GM23338 (cell line): ENCODE data around the gene SETBP1.

Experiments
- CREB1 ChIP-seq: fragments of 250-450 bp; sonication (Bioruptor Pico); IDR thresholded peaks from 2 replicates; pipeline ENCODE4 v1.5.0; 2020; ENCODE audit warnings: low read depth, mild to moderate bottlenecking, moderate library complexity
- EZH2 ChIP-seq: fragments of 200-600 bp; sonication (generic); IDR thresholded peaks from one replicate; pipeline ENCODE4 v1.8.0; 2017; ENCODE audit warnings: antibody characterized with exemption, mild to moderate bottlenecking, low read depth; ENCODE audit not compliant: unreplicated experiment
- EZH2phosphoT487 ChIP-seq: fragments of 200-600 bp; sonication (generic); IDR thresholded peaks from one replicate; pipeline ENCODE4 v1.8.1; 2018; ENCODE audit warnings: antibody characterized with exemption; ENCODE audit not compliant: unreplicated experiment
- NANOG ChIP-seq: IDR thresholded peaks from 2 replicates; pipeline ENCODE4 v1.6.1; 2016; ENCODE audit warnings: antibody characterized with exemption, borderline replicate concordance
- POLR2AphosphoS5 ChIP-seq: IDR thresholded peaks from 2 replicates; pipeline ENCODE4 v1.6.1; 2016; ENCODE audit warnings: antibody characterized with exemption, low read depth
- STAT1 ChIP-seq: IDR thresholded peaks from one replicate; pipeline ENCODE4 v1.6.1; 2016; ENCODE audit warnings: antibody characterized with exemption; ENCODE audit not compliant: unreplicated experiment
- TF ChIP-seq, protein P1 (sequence below), 2 experiments: fragments of 200-600 bp in 1 of 2; sonication (generic) in 1 of 2; conservative IDR thresholded peaks; 2 replicates each; pipeline versions ENCODE4 v1.5.1 to v1.6.1; 2016 to 2017; ENCODE audit warnings: antibody characterized with exemption in 2 of 2, low read depth in 2 of 2, mild to moderate bottlenecking in 2 of 2, moderate library complexity in 1 of 2
- TF ChIP-seq, protein P2 (sequence below): IDR thresholded peaks from 2 replicates; pipeline ENCODE4 v1.6.1; 2016; ENCODE audit warnings: antibody characterized with exemption
- TF ChIP-seq, protein P3 (sequence below): IDR thresholded peaks from one replicate; pipeline ENCODE4 v1.6.1; 2018; ENCODE audit warnings: antibody characterized with exemption; ENCODE audit not compliant: unreplicated experiment

DNA sequence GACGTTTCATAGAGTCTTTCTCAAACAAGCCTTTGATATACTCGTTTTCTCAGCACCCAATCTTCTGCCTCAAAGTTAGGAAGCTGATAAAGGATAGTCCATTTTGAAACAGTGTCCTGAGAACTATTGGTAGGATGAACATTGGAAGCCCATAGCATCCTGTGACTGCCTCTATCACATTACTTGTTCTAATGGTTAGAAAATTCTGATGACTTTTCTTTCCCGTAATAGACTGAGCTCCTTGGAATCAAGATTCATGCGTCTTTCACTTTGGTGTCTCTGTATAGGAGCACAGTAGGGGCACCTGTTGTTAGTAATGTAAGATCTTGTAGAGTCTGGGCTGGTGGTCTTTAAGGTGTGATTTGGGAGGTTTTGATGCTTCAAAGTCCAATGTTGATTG, 87.1 kb downstream of the SETBP1 start:
- no peak for TF ChIP-seq EZH2
- TF ChIP-seq, protein P1, sequence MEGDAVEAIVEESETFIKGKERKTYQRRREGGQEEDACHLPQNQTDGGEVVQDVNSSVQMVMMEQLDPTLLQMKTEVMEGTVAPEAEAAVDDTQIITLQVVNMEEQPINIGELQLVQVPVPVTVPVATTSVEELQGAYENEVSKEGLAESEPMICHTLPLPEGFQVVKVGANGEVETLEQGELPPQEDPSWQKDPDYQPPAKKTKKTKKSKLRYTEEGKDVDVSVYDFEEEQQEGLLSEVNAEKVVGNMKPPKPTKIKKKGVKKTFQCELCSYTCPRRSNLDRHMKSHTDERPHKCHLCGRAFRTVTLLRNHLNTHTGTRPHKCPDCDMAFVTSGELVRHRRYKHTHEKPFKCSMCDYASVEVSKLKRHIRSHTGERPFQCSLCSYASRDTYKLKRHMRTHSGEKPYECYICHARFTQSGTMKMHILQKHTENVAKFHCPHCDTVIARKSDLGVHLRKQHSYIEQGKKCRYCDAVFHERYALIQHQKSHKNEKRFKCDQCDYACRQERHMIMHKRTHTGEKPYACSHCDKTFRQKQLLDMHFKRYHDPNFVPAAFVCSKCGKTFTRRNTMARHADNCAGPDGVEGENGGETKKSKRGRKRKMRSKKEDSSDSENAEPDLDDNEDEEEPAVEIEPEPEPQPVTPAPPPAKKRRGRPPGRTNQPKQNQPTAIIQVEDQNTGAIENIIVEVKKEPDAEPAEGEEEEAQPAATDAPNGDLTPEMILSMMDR (conservative IDR thresholded peaks at IDR 0.05; ENCODE audit: low read depth in 2 of 2): no peak
- TF ChIP-seq EZH2phosphoT487: no peak
- TF ChIP-seq, protein P2, sequence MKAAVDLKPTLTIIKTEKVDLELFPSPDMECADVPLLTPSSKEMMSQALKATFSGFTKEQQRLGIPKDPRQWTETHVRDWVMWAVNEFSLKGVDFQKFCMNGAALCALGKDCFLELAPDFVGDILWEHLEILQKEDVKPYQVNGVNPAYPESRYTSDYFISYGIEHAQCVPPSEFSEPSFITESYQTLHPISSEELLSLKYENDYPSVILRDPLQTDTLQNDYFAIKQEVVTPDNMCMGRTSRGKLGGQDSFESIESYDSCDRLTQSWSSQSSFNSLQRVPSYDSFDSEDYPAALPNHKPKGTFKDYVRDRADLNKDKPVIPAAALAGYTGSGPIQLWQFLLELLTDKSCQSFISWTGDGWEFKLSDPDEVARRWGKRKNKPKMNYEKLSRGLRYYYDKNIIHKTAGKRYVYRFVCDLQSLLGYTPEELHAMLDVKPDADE: no peak
- TF ChIP-seq, protein P3, sequence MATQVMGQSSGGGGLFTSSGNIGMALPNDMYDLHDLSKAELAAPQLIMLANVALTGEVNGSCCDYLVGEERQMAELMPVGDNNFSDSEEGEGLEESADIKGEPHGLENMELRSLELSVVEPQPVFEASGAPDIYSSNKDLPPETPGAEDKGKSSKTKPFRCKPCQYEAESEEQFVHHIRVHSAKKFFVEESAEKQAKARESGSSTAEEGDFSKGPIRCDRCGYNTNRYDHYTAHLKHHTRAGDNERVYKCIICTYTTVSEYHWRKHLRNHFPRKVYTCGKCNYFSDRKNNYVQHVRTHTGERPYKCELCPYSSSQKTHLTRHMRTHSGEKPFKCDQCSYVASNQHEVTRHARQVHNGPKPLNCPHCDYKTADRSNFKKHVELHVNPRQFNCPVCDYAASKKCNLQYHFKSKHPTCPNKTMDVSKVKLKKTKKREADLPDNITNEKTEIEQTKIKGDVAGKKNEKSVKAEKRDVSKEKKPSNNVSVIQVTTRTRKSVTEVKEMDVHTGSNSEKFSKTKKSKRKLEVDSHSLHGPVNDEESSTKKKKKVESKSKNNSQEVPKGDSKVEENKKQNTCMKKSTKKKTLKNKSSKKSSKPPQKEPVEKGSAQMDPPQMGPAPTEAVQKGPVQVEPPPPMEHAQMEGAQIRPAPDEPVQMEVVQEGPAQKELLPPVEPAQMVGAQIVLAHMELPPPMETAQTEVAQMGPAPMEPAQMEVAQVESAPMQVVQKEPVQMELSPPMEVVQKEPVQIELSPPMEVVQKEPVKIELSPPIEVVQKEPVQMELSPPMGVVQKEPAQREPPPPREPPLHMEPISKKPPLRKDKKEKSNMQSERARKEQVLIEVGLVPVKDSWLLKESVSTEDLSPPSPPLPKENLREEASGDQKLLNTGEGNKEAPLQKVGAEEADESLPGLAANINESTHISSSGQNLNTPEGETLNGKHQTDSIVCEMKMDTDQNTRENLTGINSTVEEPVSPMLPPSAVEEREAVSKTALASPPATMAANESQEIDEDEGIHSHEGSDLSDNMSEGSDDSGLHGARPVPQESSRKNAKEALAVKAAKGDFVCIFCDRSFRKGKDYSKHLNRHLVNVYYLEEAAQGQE: no peak
- no peak for TF ChIP-seq NANOG
- no peak for TF ChIP-seq POLR2AphosphoS5
- no peak for TF ChIP-seq STAT1
- TF ChIP-seq CREB1 (CRISPR knock-in tag): no peak
